Measurements from ENCODE around the gene DLG2. TPM values are rescaled to one million over a fixed set of nuclear protein-coding genes. Genes with fewer than 3 reads are reported as not detected.

The DLG2 gene
- total RNA-seq, 2 donors from 2014 or later, result 3.8 to 16.4 TPM

DNA sequence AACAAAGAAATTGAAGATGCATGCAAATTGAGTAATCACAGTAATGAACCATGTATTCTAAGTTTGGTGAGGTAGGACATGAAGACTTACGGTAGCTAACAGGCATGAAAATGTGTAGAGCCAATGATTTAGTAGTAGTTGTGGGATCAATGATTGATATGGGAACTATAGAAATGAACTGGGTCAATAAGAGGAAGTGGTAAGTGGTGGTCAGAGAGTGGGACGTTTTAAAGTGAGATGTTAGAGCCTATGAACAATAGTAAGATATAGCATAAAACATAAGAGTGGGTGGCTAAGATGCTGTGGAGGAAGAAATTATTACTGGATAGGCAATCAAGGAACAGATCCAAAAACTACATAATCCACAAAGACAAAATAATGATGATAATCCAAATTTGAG, 45.0 kb downstream of the DLG2 start:
- DNase-seq (ENCODE audit: low spot score) (no peak), ATAC-seq (ENCODE audit: insufficient number of reproducible peaks, low FRiP score, low read depth) (no peak)
- TF ChIP-seq, protein P1, sequence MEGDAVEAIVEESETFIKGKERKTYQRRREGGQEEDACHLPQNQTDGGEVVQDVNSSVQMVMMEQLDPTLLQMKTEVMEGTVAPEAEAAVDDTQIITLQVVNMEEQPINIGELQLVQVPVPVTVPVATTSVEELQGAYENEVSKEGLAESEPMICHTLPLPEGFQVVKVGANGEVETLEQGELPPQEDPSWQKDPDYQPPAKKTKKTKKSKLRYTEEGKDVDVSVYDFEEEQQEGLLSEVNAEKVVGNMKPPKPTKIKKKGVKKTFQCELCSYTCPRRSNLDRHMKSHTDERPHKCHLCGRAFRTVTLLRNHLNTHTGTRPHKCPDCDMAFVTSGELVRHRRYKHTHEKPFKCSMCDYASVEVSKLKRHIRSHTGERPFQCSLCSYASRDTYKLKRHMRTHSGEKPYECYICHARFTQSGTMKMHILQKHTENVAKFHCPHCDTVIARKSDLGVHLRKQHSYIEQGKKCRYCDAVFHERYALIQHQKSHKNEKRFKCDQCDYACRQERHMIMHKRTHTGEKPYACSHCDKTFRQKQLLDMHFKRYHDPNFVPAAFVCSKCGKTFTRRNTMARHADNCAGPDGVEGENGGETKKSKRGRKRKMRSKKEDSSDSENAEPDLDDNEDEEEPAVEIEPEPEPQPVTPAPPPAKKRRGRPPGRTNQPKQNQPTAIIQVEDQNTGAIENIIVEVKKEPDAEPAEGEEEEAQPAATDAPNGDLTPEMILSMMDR (IDR thresholded peaks at IDR 0.05), result no peak
- Histone ChIP-seq H3K4me3 (no peak overlapping the region), H3K27me3 (replicated peaks; ENCODE audit: insufficient read depth) (no peaks in the 10 kb centered on the region), H3K4me1 (ENCODE audit: control insufficient read depth in 1 of 2, low read depth in 2 of 2) (no peaks in the 10 kb centered on the region), H3K27ac (no peak overlapping the region), H3K9me3 (no peaks in the 10 kb centered on the region), H3K36me3 (no peaks in the 10 kb centered on the region)

DNA sequence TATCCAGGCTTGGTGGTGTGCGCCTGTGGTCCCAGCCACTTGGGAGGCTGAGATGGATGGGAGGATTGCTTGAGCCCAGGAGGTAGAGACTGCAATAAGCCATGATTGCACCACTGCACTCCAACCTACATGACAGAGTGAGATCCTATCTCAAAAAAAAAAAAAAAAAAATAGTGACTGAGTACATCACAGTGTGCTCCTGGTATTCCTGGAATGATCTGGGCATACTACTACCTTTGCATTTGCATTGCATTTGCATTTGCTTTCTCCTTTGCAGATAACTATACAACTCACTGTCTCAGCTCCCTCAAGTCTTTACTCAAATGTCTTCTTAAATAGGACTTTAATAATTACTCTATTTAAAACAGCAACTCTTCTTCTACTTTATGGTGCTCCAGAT, 51.8 kb downstream of the DLG2 start:
- Histone ChIP-seq H3K4me1 (ENCODE audit: control insufficient read depth in 1 of 2, low read depth in 2 of 2) (peaks cover 0 to 6% of the 10 kb centered on the region in 2 donors), H3K27ac (no peak overlapping the region), H3K4me3 (no peak overlapping the region), H3K9me3 (no peaks in the 10 kb centered on the region), H3K36me3 (no peaks in the 10 kb centered on the region), H3K27me3 (replicated peaks; ENCODE audit: insufficient read depth) (no peaks in the 10 kb centered on the region)
- DNase-seq (ENCODE audit: low spot score) (no peak), ATAC-seq (ENCODE audit: insufficient number of reproducible peaks, low FRiP score, low read depth) (no peak)
- TF ChIP-seq, protein P1 (IDR thresholded peaks at IDR 0.05), result no peak

DNA sequence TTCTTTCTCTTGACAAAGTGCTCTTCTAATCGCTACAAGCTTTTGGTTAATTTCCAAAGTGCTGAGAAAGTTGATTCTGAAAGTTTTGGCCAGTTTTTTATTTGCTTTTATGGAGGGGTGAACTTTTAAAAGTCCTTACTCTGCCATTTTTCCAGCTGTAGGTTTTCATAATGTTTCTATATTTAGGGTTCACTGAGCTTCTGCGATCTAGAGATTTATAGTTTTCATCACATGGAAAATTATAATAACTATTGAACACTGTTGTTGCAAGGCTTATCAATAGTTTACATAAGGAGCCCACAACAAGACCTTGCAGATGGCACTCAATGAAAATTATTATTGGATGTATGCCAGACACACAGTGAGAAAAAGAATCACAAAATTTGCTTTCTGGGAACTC, 55.1 kb downstream of the DLG2 start:
- no peak for DNase-seq (ENCODE audit: low spot score)
- H3K4me1 ChIP-seq (ENCODE audit: control insufficient read depth in 1 of 2, low read depth in 2 of 2), result peaks cover 0 to 6% of the 10 kb centered on the region in 2 donors
- no peak overlapping the region for H3K4me3 ChIP-seq
- no peaks in the 10 kb centered on the region for H3K27me3 ChIP-seq (replicated peaks; ENCODE audit: insufficient read depth)
- TF ChIP-seq, protein P1 (IDR thresholded peaks at IDR 0.05), result no peak
- ATAC-seq (ENCODE audit: insufficient number of reproducible peaks, low FRiP score, low read depth), result no peak
- H3K9me3 ChIP-seq, result no peaks in the 10 kb centered on the region
- no peaks in the 10 kb centered on the region for H3K36me3 ChIP-seq
- no peak overlapping the region for H3K27ac ChIP-seq

GRCh38 chr11:85569525-85569924, 57.6 kb downstream of the DLG2 start:
- Histone ChIP-seq H3K4me1 (ENCODE audit: control insufficient read depth in 1 of 2, low read depth in 2 of 2) (peaks cover 0 to 6% of the 10 kb centered on the region in 2 donors), H3K27ac (no peak overlapping the region), H3K27me3 (replicated peaks; ENCODE audit: insufficient read depth) (no peaks in the 10 kb centered on the region), H3K36me3 (no peaks in the 10 kb centered on the region), H3K9me3 (no peaks in the 10 kb centered on the region), H3K4me3 (no peak overlapping the region)
- DNase-seq (ENCODE audit: low spot score) (no peak), ATAC-seq (ENCODE audit: insufficient number of reproducible peaks, low FRiP score, low read depth) (no peak)
- TF ChIP-seq, protein P1 (IDR thresholded peaks at IDR 0.05), result no peak

- ATAC-seq (ENCODE audit: insufficient number of reproducible peaks, low FRiP score, low read depth), result no peak
- peaks cover 3% of the 10 kb centered on the region for H3K9me3 ChIP-seq
- no peak overlapping the region for H3K27ac ChIP-seq
Measured at GRCh38 chr11:85558411-85558810, 68.7 kb downstream of the DLG2 start.

More at GRCh38 chr11:85558411-85558810, 68.7 kb downstream of the DLG2 start:
- no peak for DNase-seq (ENCODE audit: low spot score)
- TF ChIP-seq, protein P1 (IDR thresholded peaks at IDR 0.05), result no peak
- Histone ChIP-seq H3K4me1 (ENCODE audit: control insufficient read depth in 1 of 2, low read depth in 2 of 2) (no peaks in the 10 kb centered on the region), H3K36me3 (no peaks in the 10 kb centered on the region), H3K27me3 (replicated peaks; ENCODE audit: insufficient read depth) (no peaks in the 10 kb centered on the region), H3K4me3 (no peak overlapping the region)

Data from thoracic aorta (tissue), 2 donors.